Loucy (cell line): ENCODE data around the gene ZSCAN5A.
A peak's percentile ranks its signal among the peaks of the same experiment; 100 is the strongest.

Experiments used
- CTCF ChIP-seq: fragments of 200-600 bp; sonication (generic); conservative IDR thresholded peaks from 2 replicates; pipeline ENCODE4 v1.5.1; 2014; ENCODE audit warnings: mild to moderate bottlenecking, antibody characterized with exemption, low read length
- EZH2phosphoT487 ChIP-seq: fragments of 200-600 bp; IDR thresholded peaks from 2 replicates; pipeline ENCODE4 v1.6.1; 2018; ENCODE audit warnings: antibody characterized with exemption, mild to moderate bottlenecking, moderate library complexity, borderline replicate concordance

- TF ChIP-seq CTCF: peak; percentile 16; the same call in 1 of the 2 replicates
- TF ChIP-seq EZH2phosphoT487: no peak
These were observed 92.8 kb downstream of the ZSCAN5A start for GRCh38 chr19:56221851-56222250.
